Thyroid gland (tissue), 4 donors: ENCODE data around the gene ZNF576. TPM values are rescaled to one million over a fixed set of nuclear protein-coding genes. Genes with fewer than 3 reads are reported as not detected.

ENCODE experiments used
- DNase-seq, 2 donors: peaks; one replicate each; pipeline ENCODE4 v3.0.0-alpha.2; 2019
- H3K27ac ChIP-seq, 3 donors: fragments of 200-600 bp; sonication (generic); 1 replicate in 2 of 3; 2 replicates in 1 of 3; pipeline ENCODE4 v1.5.1; 2016 to 2019; ENCODE audit warnings: mild to moderate bottlenecking in 1 of 3, moderate library complexity in 1 of 3
- H3K27me3 ChIP-seq: fragments of 200-600 bp; sonication (generic); one replicate; pipeline ENCODE4 v1.5.1; 2019
- H3K36me3 ChIP-seq, 2 donors: fragments of 200-600 bp; sonication (generic); one replicate each; pipeline ENCODE4 v1.5.1; 2016 to 2019
- H3K4me1 ChIP-seq, 2 donors: fragments of 200-600 bp; sonication (generic); one replicate each; pipeline ENCODE4 v1.5.1; 2017 to 2019
- H3K4me3 ChIP-seq, 3 donors: fragments of 200-600 bp; sonication (generic); replicated peaks in 1 of 3; 1 replicate in 2 of 3; 2 replicates in 1 of 3; pipeline ENCODE4 v1.5.1; 2016; ENCODE audit warnings: mild to moderate bottlenecking in 1 of 3
- H3K9me3 ChIP-seq: fragments of 200-600 bp; sonication (generic); one replicate; pipeline ENCODE4 v1.5.1; 2017
- CTCF ChIP-seq, 6 experiments: fragments of 200-600 bp in 3 of 6; fragments of 450-650 bp in 3 of 6; sonication (generic) in 3 of 6; IDR thresholded peaks; one replicate each; pipeline ENCODE4 v1.5.1; 2016 to 2019; ENCODE audit warnings: antibody characterized with exemption in 6 of 6, mild to moderate bottlenecking in 2 of 6, inconsistent platforms in 1 of 6, moderate library complexity in 1 of 6
- POLR2A ChIP-seq, 2 donors: fragments of 450-650 bp; IDR thresholded peaks; one replicate each; pipeline ENCODE4 v1.6.1; 2017; ENCODE audit warnings: antibody characterized with exemption in 2 of 2, mild to moderate bottlenecking in 2 of 2, moderate library complexity in 1 of 2
- WGBS, 2 donors: methylation state at CpG; one replicate each; pipeline ENCODE4 v1.1.5; 2017; 5-methylcytosine and 5-hydroxymethylcytosine counted together
- intact Hi-C: fragments of 100-400 bp; cut with DNase I; formaldehyde crosslinking; loops from one replicate; pipeline ENCODE4 v1.15.1; 2023
- total RNA-seq, 4 donors: library from RNA; depleted of rRNA; stranded (reverse); fragments of >200 nt; gene quantifications; one replicate each; pipeline ENCODE4 v1.2.3, GENCODE V29; 2016

The ZNF576 gene
- total RNA-seq, 4 donors from 2014 or later: 15.7 to 23.5 (median 17.9) TPM

DNA sequence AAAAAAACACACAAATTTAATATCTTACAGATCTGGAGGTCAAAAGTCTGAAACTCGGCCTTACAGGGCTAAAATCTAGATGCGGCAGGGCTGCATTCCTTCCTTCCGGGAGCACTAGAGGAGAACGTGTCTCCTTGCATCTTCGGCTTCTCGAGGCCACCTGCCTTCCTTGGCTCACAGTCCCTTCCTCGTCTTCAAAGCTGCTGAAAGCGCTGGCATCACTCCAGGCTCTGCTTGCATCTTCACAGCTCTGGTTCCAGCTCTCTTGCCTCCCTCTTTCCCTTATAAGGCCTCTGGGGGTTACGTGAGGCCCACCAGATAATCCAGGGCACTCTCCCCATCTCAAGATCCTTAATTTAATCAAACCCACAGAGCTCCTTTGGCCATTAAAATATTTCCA is 31.6 kb upstream of the ZNF576 start:
- TF ChIP-seq CTCF (IDR thresholded peaks at IDR 0.05): no peak
- TF ChIP-seq POLR2A (IDR thresholded peaks at IDR 0.05): no peak
- no peak for DNase-seq
- Histone ChIP-seq H3K27ac (no peak overlapping the region), H3K9me3 (no peaks in the 10 kb centered on the region), H3K4me3 (no peak overlapping the region), H3K36me3 (peaks cover 0 to 9% of the 10 kb centered on the region in 2 donors), H3K4me1 (no peaks in the 10 kb centered on the region), H3K27me3 (no peaks in the 10 kb centered on the region)
- intact Hi-C loops: no loop called here
- 76 to 77% methylated on average over 9 of the region's 9 CpGs for WGBS, 2 donors

DNA sequence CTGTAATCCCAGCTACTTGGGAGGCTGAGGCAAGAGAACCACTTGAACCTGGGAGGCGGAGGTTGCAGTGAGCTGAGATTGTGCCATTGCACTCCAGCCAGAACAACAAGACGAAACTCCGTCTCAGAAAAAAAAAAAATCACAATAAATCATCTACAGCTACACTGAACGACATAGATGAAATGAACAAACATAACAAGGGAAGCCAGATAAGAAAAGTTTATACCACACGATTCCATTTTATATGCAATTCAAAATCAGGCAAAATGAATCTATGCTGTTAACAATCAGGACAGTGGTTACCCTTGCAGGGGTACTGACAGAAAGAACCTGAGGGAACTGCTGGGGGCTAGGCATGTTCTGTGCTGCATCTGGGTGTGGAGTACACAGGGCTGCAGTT is 26.7 kb upstream of the ZNF576 start:
- Histone ChIP-seq H3K27ac (no peak overlapping the region), H3K27me3 (no peaks in the 10 kb centered on the region), H3K4me3 (no peak overlapping the region), H3K4me1 (peaks cover 11 to 12% of the 10 kb centered on the region in 2 donors), H3K9me3 (no peaks in the 10 kb centered on the region), H3K36me3 (no peaks in the 10 kb centered on the region)
- no peak for TF ChIP-seq POLR2A (IDR thresholded peaks at IDR 0.05)
- TF ChIP-seq CTCF (IDR thresholded peaks at IDR 0.05): no peak
- 92 to 95% methylated on average over 5 of the region's 5 CpGs for WGBS, 2 donors
- no peak for DNase-seq
- intact Hi-C loops: loop anchor here (5.0 kb wide), 1 partner anchor 32 kb away; no protein-coding TSS in a partner anchor

DNA sequence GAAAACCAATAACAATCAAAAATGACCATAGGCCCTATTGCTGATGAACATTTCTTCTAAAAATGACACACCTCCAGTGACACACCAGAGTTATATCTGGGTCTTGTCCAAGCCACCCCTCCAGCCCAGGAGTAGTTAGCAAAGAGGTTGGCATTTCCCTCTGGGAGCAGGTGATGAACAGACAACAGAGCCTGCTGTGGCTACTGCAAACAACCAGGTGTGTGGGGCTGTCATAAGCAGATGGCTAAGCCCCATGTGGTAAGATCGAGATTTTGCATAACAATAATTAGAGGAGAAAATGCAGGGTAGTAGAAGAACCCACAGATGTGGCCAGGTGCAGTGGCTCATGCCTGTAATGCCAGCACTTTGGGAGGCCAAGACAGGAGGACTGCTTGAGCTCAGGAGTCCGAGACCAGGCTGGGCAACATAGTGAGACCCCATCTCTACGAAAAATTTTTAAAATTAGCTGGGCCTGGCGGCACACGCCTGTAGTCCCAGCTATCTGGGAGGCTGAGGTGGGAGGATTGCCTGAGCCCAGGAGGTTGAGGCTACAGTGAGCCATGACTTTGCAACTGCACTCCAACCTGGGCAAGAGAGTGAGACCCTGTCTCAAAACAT is 26.1 kb upstream of the ZNF576 start:
- Histone ChIP-seq H3K27me3 (no peaks in the 10 kb centered on the region), H3K9me3 (no peaks in the 10 kb centered on the region), H3K4me1 (peaks cover 13 to 15% of the 10 kb centered on the region in 2 donors), H3K27ac (no peak overlapping the region), H3K36me3 (no peaks in the 10 kb centered on the region), H3K4me3 (no peak overlapping the region)
- intact Hi-C loops: loop anchor here (5.0 kb wide), 1 partner anchor 33 kb away; no protein-coding TSS in a partner anchor
- no peak for DNase-seq
- WGBS, 2 donors: 95 to 97% methylated on average over 5 of the region's 5 CpGs
- TF ChIP-seq POLR2A (IDR thresholded peaks at IDR 0.05) (no peak), CTCF (IDR thresholded peaks at IDR 0.05) (no peak)

GRCh38 chr19:43572171-43572588 is 24.2 kb upstream of the ZNF576 start:
- Histone ChIP-seq H3K27ac (no peak overlapping the region), H3K4me1 (peaks cover 13 to 19% of the 10 kb centered on the region in 2 donors), H3K27me3 (no peaks in the 10 kb centered on the region), H3K4me3 (no peak overlapping the region), H3K36me3 (no peaks in the 10 kb centered on the region), H3K9me3 (no peaks in the 10 kb centered on the region)
- TF ChIP-seq POLR2A (IDR thresholded peaks at IDR 0.05): no peak
- TF ChIP-seq CTCF (IDR thresholded peaks at IDR 0.05): no peak
- WGBS, 2 donors: 68 to 72% methylated on average over 3 of the region's 3 CpGs
- intact Hi-C loops: loop anchor here (5.0 kb wide), 1 partner anchor 35 kb away; no protein-coding TSS in a partner anchor
- no peak for DNase-seq

DNA sequence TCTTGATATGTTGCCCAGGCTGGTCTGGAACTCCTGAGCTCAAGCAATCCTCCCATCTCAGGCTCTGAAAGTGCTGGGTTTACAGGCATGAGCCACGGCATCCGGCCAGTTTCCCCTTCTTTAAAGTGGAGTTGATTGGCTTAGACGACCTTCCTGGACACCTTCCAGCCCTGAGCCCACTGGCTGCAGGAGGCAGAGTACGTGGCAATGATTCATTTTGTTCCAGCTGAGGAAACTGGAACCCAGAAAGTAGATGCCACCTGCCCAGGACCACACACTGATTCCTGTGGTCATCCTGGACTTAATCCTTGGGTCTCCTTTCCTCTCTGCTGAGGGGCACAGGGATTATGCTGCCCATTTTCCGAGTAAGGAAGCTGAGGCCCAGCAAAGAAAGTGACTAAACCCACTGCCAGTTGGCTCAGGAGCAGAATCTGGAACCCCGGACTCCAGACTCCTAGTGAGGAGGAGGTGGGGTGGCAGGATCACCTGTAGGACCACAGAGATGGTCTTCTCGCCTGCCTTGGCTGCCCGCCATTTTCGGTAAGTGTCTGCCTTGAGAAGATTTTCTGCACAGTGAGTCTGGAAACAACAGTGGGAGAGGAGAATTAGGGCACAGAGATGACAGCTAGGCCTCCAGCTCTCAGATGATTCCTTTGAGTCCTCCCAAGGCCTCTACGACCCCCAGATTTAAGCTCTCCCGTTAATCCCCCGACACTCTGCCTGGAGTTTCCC is 21.8 kb upstream of the ZNF576 start:
- 20 to 23% methylated on average over 12 of the region's 12 CpGs for WGBS, 2 donors
- intact Hi-C loops: loop anchor here (2.0 to 5.0 kb wide), 2 partner anchors 22 to 37 kb away; partner anchors contain the start of genes IRGQ and ZNF576
- no peak for DNase-seq

More for the DNA sequence above, 21.8 kb upstream of the ZNF576 start:
- Histone ChIP-seq H3K27ac (peak overlapping the region in 2 of 3 donors; percentile 40 to 72), H3K9me3 (no peaks in the 10 kb centered on the region), H3K36me3 (no peaks in the 10 kb centered on the region), H3K4me3 (peak overlapping the region; percentile 44 to 98 (median 62)), H3K27me3 (no peaks in the 10 kb centered on the region), H3K4me1 (peaks cover 13 to 19% of the 10 kb centered on the region in 2 donors)
- TF ChIP-seq CTCF (IDR thresholded peaks at IDR 0.05) (no peak), POLR2A (IDR thresholded peaks at IDR 0.05) (no peak)
